BJ (cell line): Measurements from ENCODE around the gene EIF2AK2. TPM values are rescaled to one million over a fixed set of nuclear protein-coding genes. Genes with fewer than 3 reads are reported as not detected.

Experiments
- CTCF ChIA-PET: fragments of 350-600 bp; formaldehyde crosslinking; extraction: SDS; loops from one replicate; lab custom pipeline; 2021; ENCODE audit warnings: antibody characterized with exemption, inconsistent platforms; lab: Yijun Ruan, JAX
- POLR2A ChIA-PET: fragments of 300-600 bp; sonication (Branson Sonifier 250); formaldehyde crosslinking; extraction: SDS; loops from one replicate; lab custom pipeline; 2021; ENCODE audit warnings: antibody characterized with exemption; lab: Charles Lee
- DNase-seq: peaks from one replicate; pipeline ENCODE4 v3.0.0-alpha.2; 2011; ENCODE audit warnings: low read depth
- H3K27me3 ChIP-seq: 2 replicates; pipeline ENCODE4 v1.6.0; 2011; ENCODE audit warnings: low read length; ENCODE audit not compliant: control insufficient read depth, insufficient read depth
- H3K36me3 ChIP-seq: 2 replicates; pipeline ENCODE4 v1.5.1; 2011; ENCODE audit warnings: low read length; ENCODE audit not compliant: control insufficient read depth, insufficient read depth
- H3K4me3 ChIP-seq: 2 replicates; pipeline ENCODE4 v1.5.1; 2011; ENCODE audit warnings: low read depth, mild to moderate bottlenecking, control low read depth, low read length
- polyA plus RNA-seq: library from polyadenylated mRNA; depleted of rRNA; stranded (reverse); fragments of >200 nt; gene quantifications from 2 replicates; pipeline ENCODE4 v1.2.3, GENCODE V29; 2011
- TF ChIP-seq, protein P1 (sequence below): IDR thresholded peaks from 2 replicates; pipeline ENCODE4 v1.5.1; 2011; ENCODE audit warnings: low read depth, mild to moderate bottlenecking, control low read depth, inconsistent platforms, low read length, moderate library complexity; ENCODE audit not compliant: insufficient read depth

EIF2AK2 gene
- polyA plus RNA-seq, 1 experiment = 9.3 TPM

DNA sequence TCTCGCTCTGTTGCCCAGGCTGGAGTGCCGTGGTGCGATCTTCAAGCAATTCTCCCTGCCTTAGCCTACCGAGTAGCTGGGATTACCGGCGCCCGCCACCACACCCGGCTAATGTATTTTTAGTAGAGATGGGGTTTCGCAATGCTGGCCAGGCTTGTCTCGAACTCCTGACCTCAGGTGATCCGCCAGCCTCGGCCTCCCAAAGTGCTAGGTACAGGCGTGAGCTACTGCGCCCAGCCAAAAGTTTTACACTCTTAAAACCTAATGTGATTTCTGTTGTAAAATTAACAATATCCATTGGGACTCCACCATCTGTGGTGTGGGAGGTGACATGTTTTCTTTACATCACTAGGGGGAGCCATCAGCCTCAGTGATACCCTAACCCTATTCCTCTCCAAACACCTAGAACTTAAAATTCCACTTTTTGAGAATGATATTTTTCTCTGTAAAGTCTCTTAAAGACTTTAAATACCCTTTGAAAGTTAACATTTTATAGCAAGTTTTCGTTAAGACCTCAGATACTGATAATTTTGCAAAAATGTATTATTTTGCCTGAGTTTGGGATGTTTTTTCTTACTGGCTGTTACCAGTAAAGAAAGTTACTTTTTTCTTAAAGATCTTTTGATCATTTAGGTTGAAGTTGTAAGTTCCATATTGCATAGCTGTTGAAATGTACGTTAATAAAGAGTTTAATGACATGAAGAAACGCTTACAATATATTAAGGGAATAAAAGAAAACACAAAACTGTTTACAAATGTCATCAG is 11.6 kb upstream of the EIF2AK2 start:
- no peak for DNase-seq
- H3K27me3 ChIP-seq = no peaks in the 10 kb centered on the region
- CTCF ChIA-PET = interaction anchor here (0.6 to 5.6 kb wide), 14 partner anchors 10 to 709 kb away, joined by 3 to 36 read pairs (median 4); partner anchors contain the start of genes CEBPZOS and EIF2AK2
- POLR2A ChIA-PET = no interaction called here
- no peaks in the 10 kb centered on the region for H3K36me3 ChIP-seq
- TF ChIP-seq, protein P1, sequence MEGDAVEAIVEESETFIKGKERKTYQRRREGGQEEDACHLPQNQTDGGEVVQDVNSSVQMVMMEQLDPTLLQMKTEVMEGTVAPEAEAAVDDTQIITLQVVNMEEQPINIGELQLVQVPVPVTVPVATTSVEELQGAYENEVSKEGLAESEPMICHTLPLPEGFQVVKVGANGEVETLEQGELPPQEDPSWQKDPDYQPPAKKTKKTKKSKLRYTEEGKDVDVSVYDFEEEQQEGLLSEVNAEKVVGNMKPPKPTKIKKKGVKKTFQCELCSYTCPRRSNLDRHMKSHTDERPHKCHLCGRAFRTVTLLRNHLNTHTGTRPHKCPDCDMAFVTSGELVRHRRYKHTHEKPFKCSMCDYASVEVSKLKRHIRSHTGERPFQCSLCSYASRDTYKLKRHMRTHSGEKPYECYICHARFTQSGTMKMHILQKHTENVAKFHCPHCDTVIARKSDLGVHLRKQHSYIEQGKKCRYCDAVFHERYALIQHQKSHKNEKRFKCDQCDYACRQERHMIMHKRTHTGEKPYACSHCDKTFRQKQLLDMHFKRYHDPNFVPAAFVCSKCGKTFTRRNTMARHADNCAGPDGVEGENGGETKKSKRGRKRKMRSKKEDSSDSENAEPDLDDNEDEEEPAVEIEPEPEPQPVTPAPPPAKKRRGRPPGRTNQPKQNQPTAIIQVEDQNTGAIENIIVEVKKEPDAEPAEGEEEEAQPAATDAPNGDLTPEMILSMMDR = peak; percentile 76
- H3K4me3 ChIP-seq = no peak overlapping the region

- Histone ChIP-seq H3K4me3 (no peak overlapping the region), H3K36me3 (no peaks in the 10 kb centered on the region), H3K27me3 (no peaks in the 10 kb centered on the region)
- CTCF ChIA-PET = interaction anchor here (0.6 to 5.6 kb wide), 9 partner anchors 9 to 85 kb away, joined by 3 to 36 read pairs (median 3); partner anchors contain the start of gene EIF2AK2
- DNase-seq = no peak
- TF ChIP-seq, protein P1 = no peak
- POLR2A ChIA-PET = no interaction called here
These were observed 10.9 kb upstream of the EIF2AK2 start for GRCh38 chr2:37167636-37168180.

GRCh38 chr2:37164757-37165156 is 8.0 kb upstream of the EIF2AK2 start:
- POLR2A ChIA-PET = no interaction called here
- CTCF ChIA-PET = interaction anchor here (0.6 kb wide), 1 partner anchor 68 kb away, joined by 3 read pairs; no protein-coding TSS in a partner anchor
- TF ChIP-seq, protein P1 = no peak

DNA sequence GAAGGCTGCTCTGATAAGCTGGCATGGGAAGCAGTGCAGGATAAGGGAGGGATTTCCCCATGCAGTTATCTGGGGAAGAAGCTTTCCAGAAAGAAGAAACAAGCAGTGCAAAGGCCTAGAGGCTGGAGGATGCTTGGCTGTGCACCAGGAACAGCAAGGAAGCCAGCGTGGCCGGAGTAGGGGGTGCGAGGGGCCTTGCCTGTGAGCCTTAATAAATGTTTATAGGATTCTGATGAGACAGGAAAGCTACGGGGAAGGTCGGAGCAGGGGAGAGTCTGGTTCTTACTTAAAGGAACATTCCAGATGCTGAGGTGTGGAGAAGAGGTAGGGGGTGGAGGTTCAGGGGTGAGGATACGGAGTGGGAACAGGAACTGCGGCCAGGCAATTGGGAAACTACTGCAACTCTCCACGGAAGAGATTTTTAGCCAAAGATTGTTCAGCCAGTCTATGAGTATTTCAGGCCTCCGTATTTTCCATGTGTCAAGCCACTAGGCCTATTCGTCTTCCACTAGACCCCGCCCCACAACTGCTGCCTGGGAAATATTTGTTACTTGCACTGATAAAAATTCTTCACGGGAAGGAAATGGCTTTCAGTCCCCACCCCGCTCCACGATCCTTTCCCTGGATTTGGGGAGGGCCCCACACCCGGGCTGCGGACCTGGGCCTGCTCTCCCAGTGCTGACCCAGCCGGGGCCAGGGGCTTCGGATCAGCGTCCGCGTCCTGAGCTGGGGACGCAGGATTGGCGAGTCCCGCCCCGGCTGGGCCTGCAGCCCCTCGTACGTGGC is 516 bp downstream of the EIF2AK2 start:
- TF ChIP-seq, protein P1 = no peak
- no peak for DNase-seq
- Histone ChIP-seq H3K4me3 (peak overlapping the region; percentile 76), H3K36me3 (no peaks in the 10 kb centered on the region), H3K27me3 (no peaks in the 10 kb centered on the region)
- CTCF ChIA-PET = interaction anchor here (0.5 to 2.5 kb wide), 4 partner anchors 9 to 606 kb away, joined by 3 to 9 read pairs (median 3); no protein-coding TSS in a partner anchor
- POLR2A ChIA-PET = interaction anchor here (0.7 kb wide), 1 partner anchor 171 kb away, joined by 6 read pairs; no protein-coding TSS in a partner anchor

More at GRCh38 chr2:37164757-37165156, 8.0 kb upstream of the EIF2AK2 start:
- no peak overlapping the region for H3K4me3 ChIP-seq
- H3K27me3 ChIP-seq = no peaks in the 10 kb centered on the region
- H3K36me3 ChIP-seq = no peaks in the 10 kb centered on the region
- no peak for DNase-seq
